GM19324 (cell line): ENCODE results near the gene MYL6B.
"Not testable (repeated sequence)": the region's sequence is repeated elsewhere in the genome, so short reads cannot be mapped to it uniquely, and the experiment has no call there.

Source experiments
- ATAC-seq: cut with Tn5 transposase; IDR thresholded peaks from one replicate; pipeline ENCODE4 v1.9.1; 2021; ENCODE audit warnings: mild to moderate bottlenecking, moderate library complexity; ENCODE audit not compliant: unreplicated experiment, low FRiP score

The MYL6B gene

DNA sequence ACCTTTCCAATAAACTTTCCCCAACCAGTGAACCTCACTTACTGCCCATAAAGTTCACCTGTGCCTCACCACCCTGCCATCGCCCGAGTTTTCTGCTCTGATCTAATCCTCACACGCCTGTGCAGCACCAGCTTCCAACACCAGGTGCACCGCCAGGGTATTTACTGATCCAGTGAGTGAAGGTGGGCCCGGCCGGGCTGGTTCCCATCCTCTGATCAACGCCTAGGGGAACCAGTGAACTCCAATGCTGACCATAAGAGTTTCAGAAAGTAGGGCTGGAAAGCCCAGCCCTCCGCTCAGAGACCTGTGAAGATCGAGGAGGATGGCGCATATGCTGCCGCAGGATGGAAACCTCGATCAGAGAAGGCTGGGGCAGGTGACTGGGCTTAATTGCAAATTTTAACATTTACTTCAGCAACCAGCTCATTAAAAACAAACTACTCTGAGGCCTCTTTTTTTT lies 685 bp upstream of the MYL6B start:
- ATAC-seq: peak; percentile 35

DNA sequence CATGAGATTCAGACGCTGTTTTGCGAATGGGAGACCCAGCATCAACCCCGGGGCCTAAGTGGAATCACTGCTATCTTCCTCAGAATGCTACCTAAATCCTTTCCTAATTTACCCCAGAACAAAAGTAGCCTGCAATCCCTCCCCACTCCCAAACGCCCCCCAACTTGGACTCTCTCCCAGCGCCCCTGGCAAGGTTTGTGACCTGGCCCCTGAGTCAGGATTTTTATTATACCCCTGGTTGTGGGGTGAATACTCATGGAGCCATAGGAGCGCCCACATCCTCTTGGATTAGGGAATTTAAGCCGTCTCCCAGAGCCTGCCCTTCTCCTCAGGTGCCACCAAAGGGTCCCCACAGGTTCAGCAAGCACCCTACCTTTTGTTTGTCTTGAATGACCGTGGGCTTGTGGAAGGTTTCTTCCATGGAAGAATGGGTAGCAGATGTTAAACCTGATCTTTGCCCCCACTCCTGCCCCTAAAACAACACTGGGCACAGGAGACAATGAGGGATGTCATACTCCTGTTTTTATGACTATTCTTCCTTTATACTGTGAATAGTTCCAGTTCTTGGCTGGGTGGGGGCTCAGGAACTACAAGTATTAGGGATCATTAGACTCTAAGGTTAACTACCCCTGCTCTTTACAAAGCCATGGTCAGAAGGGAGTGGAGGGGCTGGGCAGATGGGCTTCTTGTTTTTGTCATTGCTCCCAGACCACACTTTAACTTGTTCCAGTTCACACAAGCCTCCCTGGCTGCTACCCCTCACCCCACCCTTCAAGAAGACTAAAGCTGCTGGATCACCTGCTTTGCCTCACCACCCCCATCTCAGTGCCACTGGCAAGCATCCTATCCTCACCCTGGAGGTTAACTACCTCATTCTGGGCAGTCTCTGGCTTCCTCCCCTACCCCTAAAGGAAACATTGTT lies 630 bp downstream of the MYL6B start:
- no peak for ATAC-seq

DNA sequence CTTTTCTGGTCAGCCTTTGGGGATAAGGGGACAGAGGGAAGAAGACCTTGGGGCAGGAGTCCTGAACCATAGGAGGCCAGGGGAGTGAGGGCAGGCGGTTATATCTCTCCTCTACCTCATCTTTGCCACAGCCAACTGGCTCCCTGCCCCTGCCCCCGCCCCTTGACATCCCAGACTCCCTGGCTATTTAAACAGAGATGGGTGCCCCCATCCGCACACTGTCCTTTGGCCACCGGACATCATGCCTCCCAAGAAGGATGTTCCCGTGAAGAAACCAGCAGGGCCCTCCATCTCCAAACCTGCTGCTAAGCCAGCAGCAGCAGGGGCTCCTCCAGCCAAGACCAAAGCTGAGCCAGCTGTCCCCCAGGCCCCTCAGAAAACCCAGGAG lies 1.3 kb downstream of the MYL6B start:
- ATAC-seq: no peak

- ATAC-seq: no peak
Observed at GRCh38 chr12:56154246-56154771, 1.9 kb downstream of the MYL6B start.

- no peak for ATAC-seq
Observed at GRCh38 chr12:56154818-56155217, 2.4 kb downstream of the MYL6B start.

DNA sequence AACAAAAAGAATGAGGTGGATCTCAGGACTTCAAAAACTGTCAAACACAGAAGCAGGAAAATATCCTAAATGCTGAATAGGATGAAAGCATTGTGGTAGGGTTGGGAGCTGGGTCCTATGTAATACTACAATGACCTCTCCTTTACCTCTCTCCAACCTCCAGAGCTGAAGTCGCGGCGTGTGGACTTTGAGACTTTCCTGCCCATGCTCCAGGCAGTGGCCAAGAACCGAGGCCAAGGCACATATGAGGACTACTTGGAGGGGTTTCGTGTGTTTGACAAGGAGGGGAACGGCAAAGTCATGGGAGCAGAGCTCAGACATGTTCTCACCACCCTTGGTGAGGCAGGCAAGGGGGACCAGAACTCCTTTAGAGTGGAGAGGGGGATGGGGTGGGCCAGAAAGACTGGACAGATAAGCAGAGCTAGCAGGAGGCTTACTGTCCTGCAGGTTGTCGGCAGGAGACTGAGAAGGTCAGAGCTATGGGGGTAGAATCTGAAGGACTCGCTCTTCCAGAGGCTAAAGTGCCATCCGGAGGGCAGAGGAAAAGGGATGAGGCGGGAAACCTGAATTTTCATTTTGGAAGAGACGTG lies 3.0 kb downstream of the MYL6B start:
- no peak for ATAC-seq

DNA sequence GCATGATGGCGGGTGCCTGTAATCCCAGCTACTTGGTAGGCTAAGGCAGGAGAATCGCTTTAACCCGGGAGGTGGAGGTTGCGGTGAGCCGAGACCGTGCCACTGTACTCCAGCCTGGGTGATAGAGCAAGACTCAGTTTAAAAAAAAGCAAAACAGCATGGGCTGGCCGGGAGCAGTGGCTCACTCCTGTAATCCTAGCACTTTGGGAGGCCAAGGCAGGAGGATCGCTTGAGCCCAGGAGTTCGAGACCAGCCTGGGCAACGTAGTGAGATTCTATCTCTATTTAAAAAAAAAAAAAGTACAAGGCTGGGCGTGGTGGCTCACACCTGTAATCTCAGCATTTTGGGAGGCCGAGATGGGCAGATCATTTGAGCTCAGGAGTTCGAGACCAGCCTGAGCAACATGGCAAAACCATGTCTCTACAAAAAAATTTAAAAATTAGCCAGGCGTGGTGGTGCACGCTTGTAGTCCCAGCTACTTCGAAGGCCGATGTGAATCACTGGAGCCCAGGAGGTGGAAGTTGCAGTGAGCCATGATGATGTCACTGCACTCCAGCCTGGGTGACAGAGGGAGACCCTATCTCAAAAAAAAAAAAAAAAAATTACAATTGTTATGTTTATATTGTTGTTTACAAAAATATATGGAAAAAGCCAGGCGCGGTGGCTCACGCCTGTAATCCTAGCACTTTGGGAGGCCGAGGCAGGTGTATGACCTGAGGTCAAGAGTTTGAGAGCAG lies 4.2 kb downstream of the MYL6B start:
- ATAC-seq: not testable (repeated sequence)

GRCh38 chr12:56157201-56158028 lies 5.0 kb downstream of the MYL6B start:
- peak; percentile 26 for ATAC-seq

GRCh38 chr12:56158029-56158925 lies 5.9 kb downstream of the MYL6B start, which contains the start of gene MYL6:
Gene MYL6 (plus strand): TSS chr12:56158359. CDS start chr12:56158402, 43 bp downstream.
- peak; percentile 82 for ATAC-seq

DNA sequence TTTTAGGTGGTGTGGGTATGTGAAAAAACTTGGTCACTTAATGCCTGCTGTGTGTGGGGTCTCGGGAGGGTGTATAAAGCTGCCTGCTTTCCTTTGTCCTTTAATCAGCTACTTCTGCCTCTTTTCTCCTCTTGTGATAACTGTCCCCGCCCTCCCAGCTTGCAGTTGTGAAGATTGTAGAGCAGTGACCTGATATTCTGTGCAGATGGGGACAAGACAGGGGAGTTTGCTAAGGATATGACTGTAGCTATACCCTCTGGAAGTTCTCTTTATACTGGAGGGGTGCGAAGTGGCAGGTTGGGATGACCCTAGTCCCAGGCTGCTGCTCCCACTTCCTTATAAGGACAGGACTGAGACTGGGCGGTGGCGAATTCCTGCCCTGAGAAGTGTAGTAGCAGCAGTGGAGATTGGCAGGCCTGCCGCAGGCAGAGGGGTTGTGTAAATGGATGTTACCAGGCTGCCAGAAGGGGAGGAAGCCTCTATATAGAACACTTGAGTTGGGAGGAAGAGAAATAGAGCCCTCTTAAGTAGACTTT lies 6.6 kb downstream of the MYL6B start:
- ATAC-seq: no peak

- ATAC-seq: no peak
Observed at GRCh38 chr12:56159482-56160192, 7.2 kb downstream of the MYL6B start.

- ATAC-seq: no peak
Observed at GRCh38 chr12:56160193-56160763, 7.9 kb downstream of the MYL6B start.

DNA sequence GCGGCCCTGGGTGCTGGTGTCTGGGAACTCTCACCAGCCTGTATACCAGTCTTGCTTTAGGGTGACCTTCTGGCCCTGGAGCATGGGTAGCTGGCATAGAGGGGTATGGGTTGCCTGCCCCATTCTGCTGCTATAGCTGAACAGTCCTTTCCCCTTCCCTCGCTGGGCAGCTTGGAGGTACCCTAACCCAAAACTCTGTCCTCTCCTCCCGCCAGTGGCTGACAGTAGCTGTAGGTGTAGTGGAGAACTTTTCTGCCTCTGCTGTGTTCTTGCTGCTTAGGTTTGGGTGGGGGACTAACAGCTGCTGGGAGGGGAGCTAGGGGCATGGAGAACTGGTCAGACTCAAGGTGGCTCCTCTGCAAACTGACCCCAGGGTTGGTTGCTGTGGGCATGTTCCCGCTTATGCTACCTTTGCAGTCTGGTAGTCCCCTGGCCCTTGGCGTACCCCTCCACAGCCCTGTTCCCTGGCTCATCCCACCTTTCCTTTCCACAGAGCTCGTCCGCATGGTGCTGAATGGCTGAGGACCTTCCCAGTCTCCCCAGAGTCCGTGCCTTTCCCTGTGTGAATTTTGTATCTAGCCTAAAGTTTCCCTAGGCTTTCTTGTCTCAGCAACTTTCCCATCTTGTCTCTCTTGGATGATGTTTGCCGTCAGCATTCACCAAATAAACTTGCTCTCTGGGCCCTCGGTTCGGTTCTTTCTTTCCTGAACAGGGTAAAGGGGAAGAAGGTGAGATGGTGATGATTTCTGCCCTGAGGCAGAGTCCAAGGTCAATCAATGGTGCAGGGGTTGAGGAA lies 8.7 kb downstream of the MYL6B start:
- ATAC-seq: no peak

DNA sequence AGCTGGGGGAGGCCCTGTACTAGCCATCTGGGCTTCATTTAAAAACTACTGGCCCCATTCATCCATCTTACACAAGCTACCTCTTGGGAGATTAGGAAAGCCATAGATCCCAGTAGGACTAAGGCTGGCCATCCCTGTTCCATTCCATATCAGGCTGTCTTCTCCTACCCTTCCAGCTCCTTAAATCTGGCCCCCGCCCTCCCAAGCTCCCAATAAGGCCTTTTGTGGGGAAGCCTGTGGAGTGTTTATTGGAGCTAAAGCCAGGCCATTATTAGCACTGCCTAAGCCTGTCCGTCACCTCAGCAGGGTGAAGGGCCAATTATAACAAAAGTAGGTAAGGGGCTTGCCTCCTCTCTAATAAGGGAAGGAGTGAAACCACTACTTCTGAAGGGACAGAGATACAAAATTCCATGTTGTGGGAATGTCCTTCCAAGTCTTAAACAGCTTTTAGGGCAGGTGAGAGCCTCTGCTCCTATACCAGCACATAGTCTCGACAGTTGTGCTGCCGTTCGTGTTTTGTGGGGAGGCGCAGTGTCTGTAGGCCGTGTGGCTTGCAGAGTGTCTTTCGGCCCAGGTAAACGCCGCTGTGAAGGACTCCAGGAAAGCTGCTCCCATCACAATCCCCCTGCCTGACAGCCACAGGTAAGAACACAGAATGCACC lies 9.4 kb downstream of the MYL6B start:
- ATAC-seq: no peak

- no peak for ATAC-seq
Observed at GRCh38 chr12:56162468-56163290, 10.3 kb downstream of the MYL6B start.
